NCI-H774 (cell line): Measurements from ENCODE around the gene CCNF.

Source experiments
- DNase-seq: peaks from one replicate; lab custom pipeline; 2025; lab: John Stamatoyannopoulos, UW

The CCNF gene

GRCh38 chr16:2485811-2486507, 56.7 kb downstream of the CCNF start:
- DNase-seq = no peak

GRCh38 chr16:2486645-2487516, 57.6 kb downstream of the CCNF start:
- no peak for DNase-seq

GRCh38 chr16:2487517-2487842, 58.2 kb downstream of the CCNF start:
- DNase-seq = no peak

- no peak for DNase-seq
Observed at GRCh38 chr16:2487903-2488531, 58.8 kb downstream of the CCNF start.

GRCh38 chr16:2489581-2489980, 60.3 kb downstream of the CCNF start:
- no peak for DNase-seq

- no peak for DNase-seq
Observed at GRCh38 chr16:2490190-2491105, 61.2 kb downstream of the CCNF start.

- DNase-seq = no peak
Observed at GRCh38 chr16:2492292-2492691, 63.0 kb downstream of the CCNF start.

- no peak for DNase-seq
Observed at GRCh38 chr16:2493605-2494004, 64.4 kb downstream of the CCNF start.

GRCh38 chr16:2494616-2495015, 65.4 kb downstream of the CCNF start:
- no peak for DNase-seq

GRCh38 chr16:2495041-2495440, 65.8 kb downstream of the CCNF start:
- DNase-seq = no peak

- no peak for DNase-seq
Observed at GRCh38 chr16:2496223-2497115, 67.2 kb downstream of the CCNF start.

- no peak for DNase-seq
Observed at GRCh38 chr16:2497116-2497630, 67.9 kb downstream of the CCNF start.

- DNase-seq = no peak
Observed at GRCh38 chr16:2497695-2498484, 68.6 kb downstream of the CCNF start.

- DNase-seq = no peak
Observed at GRCh38 chr16:2498531-2499253, 69.4 kb downstream of the CCNF start.

- no peak for DNase-seq
Observed at GRCh38 chr16:2499454-2499853, 70.2 kb downstream of the CCNF start.

- no peak for DNase-seq
Observed at GRCh38 chr16:2499890-2500429, 70.7 kb downstream of the CCNF start.

- no peak for DNase-seq
Observed at GRCh38 chr16:2500430-2500917, 71.2 kb downstream of the CCNF start.

GRCh38 chr16:2500918-2501750, 71.9 kb downstream of the CCNF start:
- DNase-seq = peak; percentile 1
